Right lobe of liver (tissue), 6 donors: ENCODE results near the gene GRM7. TPM values are rescaled to one million over a fixed set of nuclear protein-coding genes. Genes with fewer than 3 reads are reported as not detected.

Source experiments
- ATAC-seq, 4 donors: fragments of 200-7000 bp; cut with Tn5 transposase; one replicate each; pipeline ENCODE4 v1.9.1; 2020; ENCODE audit warnings: mild to moderate bottlenecking in 4 of 4, moderate library complexity in 4 of 4
- DNase-seq, 3 donors: peaks; one replicate each; pipeline ENCODE4 v3.0.0-alpha.2; 2020
- H3K27ac ChIP-seq, 3 donors: fragments of 200-600 bp; one replicate each; pipeline ENCODE4 v1.8.0; 2022
- H3K27me3 ChIP-seq, 2 donors: fragments of 200-600 bp; one replicate each; pipeline ENCODE4 v1.8.0; 2022
- H3K36me3 ChIP-seq, 4 donors: fragments of 200-600 bp; sonication (generic) in 1 of 4; one replicate each; pipeline versions ENCODE4 v1.5.1 to v1.8.0; 2017 to 2022; ENCODE audit warnings: control low read depth in 1 of 4
- H3K4me1 ChIP-seq, 4 donors: fragments of 200-600 bp; sonication (generic) in 1 of 4; one replicate each; pipeline versions ENCODE4 v1.5.1 to v1.8.0; 2017 to 2022; ENCODE audit warnings: control low read depth in 1 of 4
- H3K4me3 ChIP-seq, 3 donors: fragments of 200-600 bp; one replicate each; pipeline ENCODE4 v1.8.0; 2022
- H3K9me3 ChIP-seq, 4 donors: fragments of 200-600 bp; sonication (generic) in 1 of 4; one replicate each; pipeline versions ENCODE4 v1.5.1 to v1.8.0; 2017 to 2022; ENCODE audit warnings: control low read depth in 1 of 4
- POLR2A ChIP-seq: fragments of 450-650 bp; IDR thresholded peaks from one replicate; pipeline ENCODE4 v1.6.1; 2017; ENCODE audit warnings: antibody characterized with exemption, mild to moderate bottlenecking
- WGBS: methylation state at CpG from one replicate; pipeline ENCODE4 v1.1.6; 2018; ENCODE audit warnings: low coverage, low lambda C conversion rate; ENCODE audit not compliant: insufficient coverage; ENCODE audit errors: missing lambda C conversion rate; 5-methylcytosine and 5-hydroxymethylcytosine counted together
- intact Hi-C, 2 donors: fragments of 100-400 bp; cut with DNase I; formaldehyde crosslinking; loops; one replicate each; pipeline versions ENCODE4 v1.11.2 to v1.14.1; 2022
- total RNA-seq, 6 experiments: library from RNA; depleted of rRNA in 2 of 6; stranded (reverse); fragments of >200 nt in 2 of 6; fragmentation: NEBNext Ultra II Directional in 3 of 6; extraction: Animal tissue kit (Norgen Biotek cat#: 25700) in 3 of 6; gene quantifications; one replicate each; pipeline versions ENCODE4 v1.1.0 to v1.2.4, GENCODE V29; 2016 to 2023
- TF ChIP-seq, protein P1 (sequence below), 4 donors: fragments of 200-600 bp in 3 of 4; fragments of 450-650 bp in 1 of 4; IDR thresholded peaks; one replicate each; pipeline versions ENCODE4 v1.5.1 to v1.8.0; 2016 to 2022; ENCODE audit warnings: antibody characterized with exemption in 4 of 4, mild to moderate bottlenecking in 2 of 4
- donor health status: DM: no; HTN: yes; CAD: no.
- donor health status: DM: no; HTN: no; CAD: no.
- donor health status: DM: no; HTN: no; CAD: no.
- donor health status: DM: no; HTN: yes; CAD: no.
- donor health status: DM: no; HTN: yes; CAD: no.

Gene GRM7
- total RNA-seq, 6 experiments from 2014 or later: 0.20 to 0.56 TPM; not detected in 4

DNA sequence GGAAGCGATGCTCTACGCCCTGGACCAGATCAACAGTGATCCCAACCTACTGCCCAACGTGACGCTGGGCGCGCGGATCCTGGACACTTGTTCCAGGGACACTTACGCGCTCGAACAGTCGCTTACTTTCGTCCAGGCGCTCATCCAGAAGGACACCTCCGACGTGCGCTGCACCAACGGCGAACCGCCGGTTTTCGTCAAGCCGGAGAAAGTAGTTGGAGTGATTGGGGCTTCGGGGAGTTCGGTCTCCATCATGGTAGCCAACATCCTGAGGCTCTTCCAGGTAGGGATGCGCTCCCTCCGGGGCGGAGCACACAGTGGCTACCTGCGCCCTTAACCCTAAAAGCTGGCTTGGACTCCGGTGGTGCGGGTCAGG, 698 bp downstream of the GRM7 start:
- Histone ChIP-seq H3K4me1 (no peaks in the 10 kb centered on the region), H3K4me3 (peak overlapping the region in 1 of 3 donors; percentile 19), H3K36me3 (no peaks in the 10 kb centered on the region), H3K27me3 (no peaks in the 10 kb centered on the region), H3K9me3 (no peaks in the 10 kb centered on the region), H3K27ac (no peak overlapping the region)
- ATAC-seq: no peak
- intact Hi-C loops: no loop called here
- TF ChIP-seq, protein P1, sequence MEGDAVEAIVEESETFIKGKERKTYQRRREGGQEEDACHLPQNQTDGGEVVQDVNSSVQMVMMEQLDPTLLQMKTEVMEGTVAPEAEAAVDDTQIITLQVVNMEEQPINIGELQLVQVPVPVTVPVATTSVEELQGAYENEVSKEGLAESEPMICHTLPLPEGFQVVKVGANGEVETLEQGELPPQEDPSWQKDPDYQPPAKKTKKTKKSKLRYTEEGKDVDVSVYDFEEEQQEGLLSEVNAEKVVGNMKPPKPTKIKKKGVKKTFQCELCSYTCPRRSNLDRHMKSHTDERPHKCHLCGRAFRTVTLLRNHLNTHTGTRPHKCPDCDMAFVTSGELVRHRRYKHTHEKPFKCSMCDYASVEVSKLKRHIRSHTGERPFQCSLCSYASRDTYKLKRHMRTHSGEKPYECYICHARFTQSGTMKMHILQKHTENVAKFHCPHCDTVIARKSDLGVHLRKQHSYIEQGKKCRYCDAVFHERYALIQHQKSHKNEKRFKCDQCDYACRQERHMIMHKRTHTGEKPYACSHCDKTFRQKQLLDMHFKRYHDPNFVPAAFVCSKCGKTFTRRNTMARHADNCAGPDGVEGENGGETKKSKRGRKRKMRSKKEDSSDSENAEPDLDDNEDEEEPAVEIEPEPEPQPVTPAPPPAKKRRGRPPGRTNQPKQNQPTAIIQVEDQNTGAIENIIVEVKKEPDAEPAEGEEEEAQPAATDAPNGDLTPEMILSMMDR (IDR thresholded peaks at IDR 0.05): no peak
- TF ChIP-seq POLR2A: no peak
- 0% methylated on average over 11 of the region's 30 CpGs for WGBS
- DNase-seq: no peak

DNA sequence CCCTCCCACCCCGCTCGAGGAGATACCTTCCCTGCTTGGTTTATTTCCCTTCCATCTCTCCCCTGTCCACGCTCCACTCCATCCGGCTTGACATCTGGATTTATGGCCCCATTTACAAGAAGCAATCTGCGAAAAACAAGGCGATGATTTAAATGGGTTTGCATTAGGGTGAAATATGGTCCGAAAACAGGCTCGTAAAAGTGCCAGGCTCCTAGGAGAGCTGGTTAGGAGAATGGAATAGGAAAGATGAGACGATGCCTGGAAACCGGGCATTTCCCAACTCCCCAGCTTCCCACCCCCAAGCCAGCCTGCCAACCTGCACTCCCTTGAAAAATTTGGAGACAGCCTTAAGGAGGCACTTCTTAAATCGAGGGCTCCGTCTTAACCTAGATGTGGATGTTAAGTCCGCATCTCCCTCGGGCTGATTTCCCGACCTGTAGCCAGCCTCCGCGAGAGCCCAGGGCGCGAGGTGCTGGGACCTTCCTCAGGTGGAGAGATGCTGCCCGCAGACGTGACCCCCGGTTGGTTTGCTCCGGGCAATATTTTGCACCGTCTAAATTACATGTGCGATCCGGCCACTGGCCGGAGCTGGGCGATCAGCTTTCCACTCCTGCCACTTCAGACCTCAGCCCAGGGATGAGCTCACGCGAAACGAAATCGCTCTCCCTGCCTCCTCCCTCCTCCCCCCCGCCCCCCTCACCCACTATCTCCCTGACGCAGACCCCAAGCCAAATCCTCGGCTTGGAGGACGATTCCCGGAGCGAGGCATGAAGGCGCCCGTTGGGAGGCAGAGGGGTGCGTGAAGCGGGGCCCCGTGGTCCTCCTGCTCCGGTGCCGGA, 1.3 kb downstream of the GRM7 start:
- 4% methylated on average over 17 of the region's 45 CpGs for WGBS

DNA sequence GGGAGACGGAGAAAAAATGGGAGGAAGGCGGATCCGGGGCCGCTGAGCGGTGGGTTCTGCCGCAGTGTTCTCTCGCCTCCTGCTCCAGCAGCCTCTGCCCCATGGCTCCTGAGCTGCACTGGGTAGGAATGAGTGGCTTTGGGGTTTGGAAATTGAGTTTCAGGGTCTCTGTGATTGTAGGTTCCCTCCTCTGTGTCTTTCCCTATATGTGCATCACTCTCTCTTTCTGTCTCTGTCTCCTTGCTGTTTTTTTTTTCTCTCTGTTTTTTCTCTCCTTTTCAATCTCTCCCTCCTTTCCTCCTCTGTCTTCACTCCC, 1.9 kb downstream of the GRM7 start:
- Histone ChIP-seq H3K27me3 (no peaks in the 10 kb centered on the region), H3K4me3 (no peak overlapping the region), H3K9me3 (no peaks in the 10 kb centered on the region), H3K27ac (no peak overlapping the region), H3K4me1 (no peaks in the 10 kb centered on the region), H3K36me3 (no peaks in the 10 kb centered on the region)
- intact Hi-C loops: no loop called here
- no peak for ATAC-seq
- DNase-seq: no peak
- WGBS: 0% methylated on average over 1 of the region's 7 CpGs
- TF ChIP-seq POLR2A: no peak
- TF ChIP-seq, protein P1 (IDR thresholded peaks at IDR 0.05): no peak

More for the DNA sequence above, 1.3 kb downstream of the GRM7 start:
- H3K9me3 ChIP-seq: no peaks in the 10 kb centered on the region
- no peak overlapping the region for H3K27ac ChIP-seq
- no peaks in the 10 kb centered on the region for H3K4me1 ChIP-seq
- no peak overlapping the region for H3K4me3 ChIP-seq
- intact Hi-C loops: no loop called here
- no peaks in the 10 kb centered on the region for H3K27me3 ChIP-seq
- TF ChIP-seq POLR2A: no peak
- TF ChIP-seq, protein P1 (IDR thresholded peaks at IDR 0.05): no peak
- no peaks in the 10 kb centered on the region for H3K36me3 ChIP-seq
- DNase-seq (no peak), ATAC-seq (no peak)

DNA sequence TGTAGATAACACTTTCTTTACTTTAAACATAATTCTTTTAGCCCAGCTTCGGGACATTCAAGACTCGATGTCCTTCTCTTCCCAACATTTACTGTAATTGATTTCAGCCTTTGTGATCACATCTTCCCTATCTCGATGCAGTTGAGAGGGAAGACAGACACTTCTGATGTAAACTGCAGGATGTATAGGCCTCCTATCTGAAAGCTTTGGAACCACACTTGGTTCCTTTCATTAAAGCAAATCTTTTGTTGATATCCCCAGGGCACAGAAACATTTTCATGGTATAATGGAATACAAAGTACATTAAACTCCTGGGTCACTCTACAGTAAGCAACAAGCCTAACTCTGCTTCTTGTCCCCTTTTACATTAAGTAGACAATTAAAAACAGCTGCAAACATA, 6.4 kb downstream of the GRM7 start:
- ATAC-seq: no peak

More for the DNA sequence above, 6.4 kb downstream of the GRM7 start:
- Histone ChIP-seq H3K27me3 (no peaks in the 10 kb centered on the region), H3K36me3 (no peaks in the 10 kb centered on the region), H3K4me1 (no peaks in the 10 kb centered on the region), H3K27ac (no peak overlapping the region), H3K9me3 (no peaks in the 10 kb centered on the region), H3K4me3 (no peak overlapping the region)
- intact Hi-C loops: no loop called here
- TF ChIP-seq, protein P1 (IDR thresholded peaks at IDR 0.05): no peak
- no peak for TF ChIP-seq POLR2A
- DNase-seq: no peak
- WGBS: 22% methylated on average over 3 of the region's 3 CpGs
